K562 (cell line): Measurements from ENCODE around the gene POLR2H. TPM values are rescaled to one million over a fixed set of nuclear protein-coding genes. Genes with fewer than 3 reads are reported as not detected.
A peak's percentile ranks its signal among the peaks of the same experiment; 100 is the strongest.

Experiments
- ATAC-seq: fragments of 200-7000 bp; cut with Tn5 transposase; 3 replicates; pipeline ENCODE4 v1.9.1; 2020; ENCODE audit warnings: moderate library complexity
- BruUV-seq: library from RNA; stranded (reverse); fragments of 400-500 nt; replicated peaks from 2 replicates; lab custom pipeline; 2021; lab: Mats Ljungman, UMichigan
- CTCF ChIA-PET: fragments of 300-600 bp; formaldehyde crosslinking; extraction: SDS; loops from one replicate; lab custom pipeline; 2021; ENCODE audit warnings: low intra/inter-chr PET ratio; lab: Yijun Ruan, JAX
- POLR2A ChIA-PET: fragments of 300-600, 350-650 bp; sonication (Branson Sonifier 250); formaldehyde crosslinking; extraction: SDS; loops from one replicate; lab custom pipeline; 2021; ENCODE audit warnings: antibody characterized with exemption, inconsistent platforms; lab: Yijun Ruan, JAX
- DNase-seq, 4 experiments: peaks; one replicate each; pipeline versions ENCODE4 v3.0.0 to v3.0.0-alpha.2; 2011 to 2018; ENCODE audit warnings: low spot score in 3 of 4, mixed read lengths in 3 of 4; ENCODE audit errors: extremely low read depth in 1 of 4
- FAIRE-seq: peaks from 2 replicates; lab custom pipeline; 2011; peaks lifted over from hg19 to GRCh38; lab: Jason Lieb, UNC
- H2AFZ ChIP-seq: 2 replicates; pipeline ENCODE4 v1.6.0; 2011; ENCODE audit warnings: low read depth, low read length, control low read depth, inconsistent platforms
- H3K27ac ChIP-seq: fragments of 200-600 bp; 3 replicates; pipeline ENCODE4 v1.8.0; 2011; ENCODE audit warnings: low read depth, mild to moderate bottlenecking, control low read depth, inconsistent platforms, low read length, moderate library complexity, mixed read lengths; ENCODE audit errors: extremely low read depth
- H3K27me3 ChIP-seq, 2 experiments: fragments of 300-600 bp in 1 of 2; 2 replicates in 1 of 2; 3 replicates in 1 of 2; pipeline versions ENCODE4 v1.6.0 to v1.8.0; 2011; ENCODE audit warnings: inconsistent platforms in 2 of 2, low read length in 2 of 2, mild to moderate bottlenecking in 1 of 2, mixed read lengths in 1 of 2, moderate library complexity in 1 of 2; ENCODE audit not compliant: control insufficient read depth in 2 of 2, insufficient read depth in 2 of 2
- H3K36me3 ChIP-seq: fragments of 300-600 bp; 3 replicates; pipeline ENCODE4 v1.8.0; 2011; ENCODE audit warnings: mild to moderate bottlenecking, low read length, inconsistent platforms; ENCODE audit not compliant: control insufficient read depth, insufficient read depth
- H3K4me1 ChIP-seq, 2 experiments: fragments of 200-600 bp in 1 of 2; replicated peaks in 1 of 2; 2 replicates in 1 of 2; 3 replicates in 1 of 2; pipeline versions ENCODE4 v1.5.1 to v1.8.0; 2011; ENCODE audit warnings: inconsistent platforms in 2 of 2, low read length in 2 of 2, mild to moderate bottlenecking in 1 of 2, mixed read lengths in 1 of 2, moderate library complexity in 1 of 2; ENCODE audit not compliant: control insufficient read depth in 2 of 2, insufficient read depth in 2 of 2
- H3K4me2 ChIP-seq: 2 replicates; pipeline ENCODE4 v1.6.1; 2011; ENCODE audit warnings: low read length, control low read depth, inconsistent platforms, mixed read lengths; ENCODE audit not compliant: insufficient read depth
- H3K4me3 ChIP-seq: fragments of 200-600 bp; sonication (generic), shearing (Covaris generic); 2 replicates; pipeline ENCODE4 v1.5.1; 2016; ENCODE audit warnings: control low read depth, inconsistent platforms
- H3K79me2 ChIP-seq: fragments of 200-600 bp; 3 replicates; pipeline ENCODE4 v1.8.0; 2011; ENCODE audit warnings: low read length, inconsistent platforms; ENCODE audit not compliant: control insufficient read depth, insufficient read depth
- H3K9ac ChIP-seq, 2 experiments: 2 replicates each; pipeline versions ENCODE4 v1.6.0 to v1.6.1; 2011; ENCODE audit warnings: low read depth in 2 of 2, low read length in 2 of 2, control low read depth in 1 of 2, inconsistent platforms in 1 of 2, mild to moderate bottlenecking in 1 of 2, mixed read lengths in 1 of 2; ENCODE audit not compliant: insufficient read depth in 1 of 2
- H3K9me1 ChIP-seq: one replicate; pipeline ENCODE4 v1.6.0; 2011; ENCODE audit warnings: inconsistent platforms, mild to moderate bottlenecking, low read length, moderate library complexity; ENCODE audit not compliant: control insufficient read depth, insufficient read depth
- H3K9me3 ChIP-seq: replicated peaks from 2 replicates; pipeline ENCODE4 v1.5.1; 2011; ENCODE audit warnings: low read depth, low read length, inconsistent platforms; ENCODE audit not compliant: control insufficient read depth, insufficient read depth
- H4K20me1 ChIP-seq: replicated peaks from 2 replicates; pipeline ENCODE4 v1.6.1; 2011; ENCODE audit warnings: low read length, inconsistent platforms, mixed read lengths; ENCODE audit not compliant: control insufficient read depth, insufficient read depth
- ARID1B ChIP-seq: fragments of 450-650 bp; IDR thresholded peaks from 2 replicates; pipeline ENCODE4 v1.6.1; 2016; ENCODE audit warnings: antibody characterized with exemption, mild to moderate bottlenecking, inconsistent platforms
- COPS2 ChIP-seq: fragments of 450-650 bp; conservative IDR thresholded peaks from 2 replicates; pipeline ENCODE4 v1.6.1; 2016; ENCODE audit warnings: mild to moderate bottlenecking, moderate library complexity
- CREB1 ChIP-seq, 2 experiments: sonication (generic) in 1 of 2; formaldehyde crosslinking in 1 of 2; IDR thresholded peaks; 2 replicates each; pipeline versions ENCODE4 v1.6.1 to v1.8.0; 2012 to 2022; ENCODE audit warnings: inconsistent platforms in 1 of 2, mild to moderate bottlenecking in 1 of 2, missing genetic modification reagents in 1 of 2, moderate library complexity in 1 of 2
- EGR1 ChIP-seq: fragments of 450-650 bp; conservative IDR thresholded peaks from 2 replicates; pipeline ENCODE4 v1.6.1; 2017; ENCODE audit warnings: mild to moderate bottlenecking
- ILF3 ChIP-seq: fragments of 450-650 bp; IDR thresholded peaks from 2 replicates; pipeline ENCODE4 v1.6.1; 2018; ENCODE audit warnings: antibody characterized with exemption, mild to moderate bottlenecking, moderate library complexity, borderline replicate concordance
- POLR2A ChIP-seq: fragments of 450-650 bp; conservative IDR thresholded peaks from 2 replicates; pipeline ENCODE4 v1.6.1; 2016
- POLR2AphosphoS5 ChIP-seq: IDR thresholded peaks from 2 replicates; pipeline ENCODE4 v1.6.1; 2011; ENCODE audit warnings: mild to moderate bottlenecking, low read depth, low read length, moderate library complexity; ENCODE audit not compliant: control insufficient read depth, insufficient read depth
- SMARCA4 ChIP-seq: fragments of 450-650 bp; IDR thresholded peaks from 2 replicates; pipeline ENCODE4 v1.6.1; 2016
- TEAD4 ChIP-seq, 2 experiments: sonication (generic) in 1 of 2; formaldehyde crosslinking in 1 of 2; IDR thresholded peaks; 2 replicates each; pipeline versions ENCODE4 v1.6.1 to v1.8.0; 2012 to 2022; ENCODE audit warnings: borderline replicate concordance in 1 of 2, inconsistent platforms in 1 of 2, low read length in 1 of 2, mild to moderate bottlenecking in 1 of 2, missing genetic modification reagents in 1 of 2
- WGBS: fragments of 100-300 bp; shearing (Covaris generic); methylation state at CpG from one replicate; pipeline ENCODE4 v1.1.6; 2016; ENCODE audit warnings: low coverage, mixed read lengths; ENCODE audit not compliant: insufficient coverage; ENCODE audit errors: missing lambda C conversion rate; 5-methylcytosine and 5-hydroxymethylcytosine counted together
- in situ Hi-C: fragments of 300-500 bp; cut with MboI; formaldehyde crosslinking; loops from 4 replicates; pipeline ENCODE4 v1.15.0; 2018; ENCODE audit warnings: inconsistent platforms, mixed read lengths
- intact Hi-C: fragments of 100-400 bp; cut with micrococcal nuclease; formaldehyde crosslinking; loops from 2 replicates; pipeline ENCODE4 v1.14.2; 2022
- polyA plus RNA-seq, 8 experiments: library from polyadenylated mRNA; depleted of rRNA in 4 of 8; stranded (reverse) in 5 of 8; unstranded in 3 of 8; fragments of >200 nt; fragmentation: Nextera tagmentation in 2 of 8; fragmentation: Illumina TruSeq in 1 of 8; extraction: Ambion mirVana in 2 of 8; extraction: Trizol in 1 of 8; gene quantifications; 2 replicates each; pipeline versions ENCODE4 v1.2.1 to v1.2.3, GENCODE V29; 2011 to 2014; ENCODE audit warnings: inconsistent platforms in 1 of 8, missing spikeins in 1 of 8
- total RNA-seq, 7 experiments: library from RNA; depleted of rRNA in 6 of 7; stranded (reverse); fragments of >200 nt in 6 of 7; fragmentation: Illumina TruSeq in 2 of 7; extraction: Trizol in 2 of 7; gene quantifications; 2 replicates each; pipeline versions ENCODE4 v1.2.1 to v1.2.3, GENCODE V29; 2011 to 2021; ENCODE audit warnings: low replicate concordance in 1 of 7
- TF ChIP-seq, protein P1 (sequence below): fragments of 450-650 bp; IDR thresholded peaks from 2 replicates; pipeline ENCODE4 v1.6.1; 2016
- TF ChIP-seq, protein P2 (sequence below), 2 experiments: fragments of 450-650 bp; conservative IDR thresholded peaks; 2 replicates each; pipeline ENCODE4 v1.6.1; 2017; ENCODE audit warnings: mild to moderate bottlenecking in 2 of 2, moderate library complexity in 2 of 2

POLR2H gene
- total and polyA plus RNA-seq, 9 of the 15 experiments (the other 6 are each of a cell fraction or from before 2014, with no cell fraction given) = 128 to 512 (median 220) TPM

DNA sequence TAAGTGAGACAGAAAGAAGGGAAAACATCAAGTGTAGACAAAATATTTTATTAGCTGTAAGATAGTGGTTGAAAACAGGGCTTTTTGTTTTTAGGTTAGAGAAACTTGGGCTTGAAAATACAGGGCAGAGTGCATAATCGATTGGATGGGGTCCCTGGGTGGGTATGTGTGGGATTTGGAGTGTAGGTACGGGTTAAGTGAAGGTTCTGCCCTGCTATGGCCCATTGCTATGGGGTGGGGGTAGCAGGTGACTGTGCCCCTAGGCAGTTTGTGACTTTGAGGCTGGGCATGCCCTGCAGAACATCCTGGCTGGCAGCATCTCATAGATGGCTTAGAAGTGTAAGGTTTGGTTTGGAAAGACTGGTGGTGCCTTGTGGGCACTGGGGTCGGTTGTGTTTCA is 27.8 kb upstream of the POLR2H start:
- peaks cover 51 to 54% of the 10 kb centered on the region in 2 experiments for H3K4me1 ChIP-seq
- H3K4me2 ChIP-seq = no peak overlapping the region
- H3K27me3 ChIP-seq = no peaks in the 10 kb centered on the region
- peaks cover 68% of the 10 kb centered on the region for H3K36me3 ChIP-seq
- no peaks in the 10 kb centered on the region for H3K9me3 ChIP-seq
- no TSS peak for BruUV-seq
- POLR2A ChIA-PET = interaction anchor here (0.6 to 1.4 kb wide), 5 partner anchors 9 to 159 kb away, joined by 3 to 6 read pairs (median 4); no protein-coding TSS in a partner anchor
- ATAC-seq (no peak), FAIRE-seq (no peak), DNase-seq (no peak)
- in situ Hi-C loops = no loop called here
- no peak overlapping the region for H3K4me3 ChIP-seq
- no peak overlapping the region for H2AFZ ChIP-seq
- peak overlapping the region; percentile 83; the same call in 2 of the 3 replicates for H3K27ac ChIP-seq
- peaks cover 18% of the 10 kb centered on the region for H3K79me2 ChIP-seq
- 75% methylated on average over 3 of the region's 3 CpGs for WGBS
- TF ChIP-seq POLR2A = 0 out of 2 replicates have a peak, but pooled peaks have one; percentile 19
- no peak for TF ChIP-seq COPS2
- peaks cover 11% of the 10 kb centered on the region for H3K9me1 ChIP-seq
- peaks cover 24% of the 10 kb centered on the region for H4K20me1 ChIP-seq
- CTCF ChIA-PET = no interaction called here
- intact Hi-C loops = no loop called here
- peak overlapping the region in 1 of 2 experiments; percentile 23; a peak in 1 of 4 replicates for H3K9ac ChIP-seq

DNA sequence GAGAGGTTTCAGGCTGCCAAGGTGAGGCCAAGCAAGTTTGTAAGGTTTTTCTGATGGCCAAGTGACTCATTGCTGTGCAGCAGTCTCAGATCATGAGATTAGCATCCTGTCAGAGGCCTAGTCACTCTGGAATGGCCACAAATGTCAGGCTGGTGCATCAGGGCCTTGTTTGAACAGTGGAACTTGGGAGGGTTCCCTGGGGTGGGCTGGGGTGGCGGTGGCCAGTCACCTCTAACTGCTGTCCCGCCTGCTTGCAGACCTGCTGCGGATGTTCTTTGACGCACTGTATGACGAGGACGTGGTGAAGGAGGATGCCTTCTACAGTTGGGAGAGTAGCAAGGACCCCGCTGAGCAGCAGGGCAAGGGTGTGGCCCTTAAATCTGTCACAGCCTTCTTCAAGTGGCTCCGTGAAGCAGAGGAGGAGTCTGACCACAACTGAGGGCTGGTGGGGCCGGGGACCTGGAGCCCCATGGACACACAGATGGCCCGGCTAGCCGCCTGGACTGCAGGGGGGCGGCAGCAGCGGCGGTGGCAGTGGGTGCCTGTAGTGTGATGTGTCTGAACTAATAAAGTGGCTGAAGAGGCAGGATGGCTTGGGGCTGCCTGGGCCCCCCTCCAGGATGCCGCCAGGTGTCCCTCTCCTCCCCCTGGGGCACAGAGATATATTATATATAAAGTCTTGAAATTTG is 26.9 kb upstream of the POLR2H start:
- peak overlapping the region in 1 of 2 experiments; percentile 56; a peak in 1 of 4 replicates for H3K9ac ChIP-seq
- ATAC-seq (peak; percentile 48), DNase-seq (peak in 2 of 4 experiments; percentile 62 to 76), FAIRE-seq (peak; percentile 87)
- WGBS = 32% methylated on average over 15 of the region's 15 CpGs
- no peak overlapping the region for H2AFZ ChIP-seq
- H3K79me2 ChIP-seq = peaks cover 17% of the 10 kb centered on the region
- H3K27ac ChIP-seq = peak overlapping the region; percentile 83
- H4K20me1 ChIP-seq = peaks cover 24% of the 10 kb centered on the region
- CTCF ChIA-PET = no interaction called here
- H3K9me3 ChIP-seq = no peaks in the 10 kb centered on the region
- H3K36me3 ChIP-seq = peaks cover 59% of the 10 kb centered on the region
- H3K9me1 ChIP-seq = peaks cover 11% of the 10 kb centered on the region
- no TSS peak for BruUV-seq
- H3K4me3 ChIP-seq = no peak overlapping the region
- in situ Hi-C loops (no loop called here), intact Hi-C loops (no loop called here)
- POLR2A ChIA-PET = no interaction called here
- no peak overlapping the region for H3K4me2 ChIP-seq
- H3K27me3 ChIP-seq = no peaks in the 10 kb centered on the region
- peaks cover 51 to 62% of the 10 kb centered on the region in 2 experiments for H3K4me1 ChIP-seq
- TF ChIP-seq CREB1 (IDR thresholded peaks at IDR 0.05) = peak; percentile 43; the same call in 1 of the 2 replicates
- peak; percentile 15; the same call in 1 of the 2 replicates for TF ChIP-seq CREB1 (CRISPR knock-in tag; IDR thresholded peaks at IDR 0.05)
- TF ChIP-seq ILF3 = 0 out of 2 replicates have a peak, but pooled peaks have one; percentile 30
- TF ChIP-seq TEAD4 (IDR thresholded peaks at IDR 0.05; ENCODE audit: low read length) = peak; percentile 35
- TF ChIP-seq TEAD4 (CRISPR knock-in tag; IDR thresholded peaks at IDR 0.05; ENCODE audit: borderline replicate concordance) = no peak
- TF ChIP-seq, protein P1, sequence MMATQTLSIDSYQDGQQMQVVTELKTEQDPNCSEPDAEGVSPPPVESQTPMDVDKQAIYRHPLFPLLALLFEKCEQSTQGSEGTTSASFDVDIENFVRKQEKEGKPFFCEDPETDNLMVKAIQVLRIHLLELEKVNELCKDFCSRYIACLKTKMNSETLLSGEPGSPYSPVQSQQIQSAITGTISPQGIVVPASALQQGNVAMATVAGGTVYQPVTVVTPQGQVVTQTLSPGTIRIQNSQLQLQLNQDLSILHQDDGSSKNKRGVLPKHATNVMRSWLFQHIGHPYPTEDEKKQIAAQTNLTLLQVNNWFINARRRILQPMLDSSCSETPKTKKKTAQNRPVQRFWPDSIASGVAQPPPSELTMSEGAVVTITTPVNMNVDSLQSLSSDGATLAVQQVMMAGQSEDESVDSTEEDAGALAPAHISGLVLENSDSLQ = peak; percentile 71
- peak; percentile 75 for TF ChIP-seq SMARCA4
- no peak for TF ChIP-seq EGR1
- TF ChIP-seq, protein P2, sequence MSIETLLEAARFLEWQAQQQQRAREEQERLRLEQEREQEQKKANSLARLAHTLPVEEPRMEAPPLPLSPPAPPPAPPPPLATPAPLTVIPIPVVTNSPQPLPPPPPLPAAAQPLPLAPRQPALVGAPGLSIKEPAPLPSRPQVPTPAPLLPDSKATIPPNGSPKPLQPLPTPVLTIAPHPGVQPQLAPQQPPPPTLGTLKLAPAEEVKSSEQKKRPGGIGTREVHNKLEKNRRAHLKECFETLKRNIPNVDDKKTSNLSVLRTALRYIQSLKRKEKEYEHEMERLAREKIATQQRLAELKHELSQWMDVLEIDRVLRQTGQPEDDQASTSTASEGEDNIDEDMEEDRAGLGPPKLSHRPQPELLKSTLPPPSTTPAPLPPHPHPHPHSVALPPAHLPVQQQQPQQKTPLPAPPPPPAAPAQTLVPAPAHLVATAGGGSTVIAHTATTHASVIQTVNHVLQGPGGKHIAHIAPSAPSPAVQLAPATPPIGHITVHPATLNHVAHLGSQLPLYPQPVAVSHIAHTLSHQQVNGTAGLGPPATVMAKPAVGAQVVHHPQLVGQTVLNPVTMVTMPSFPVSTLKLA (conservative IDR thresholded peaks at IDR 0.05) = 0 out of 4 replicates have a peak, but pooled peaks of 1 of the 2 experiments have one; percentile 30
- peak; percentile 26; the same call in 1 of the 2 replicates for TF ChIP-seq POLR2AphosphoS5
- TF ChIP-seq ARID1B = peak; percentile 75
